ENCODE measurements around the gene TRAF3.

TRAF3 gene

GRCh38 chr14:102908766-102909455 is 131.7 kb downstream of the TRAF3 start:
- Histone ChIP-seq H3K9me3 (no peaks in the 10 kb centered on the region), H3K4me1 (no peaks in the 10 kb centered on the region), H3K4me3 (ENCODE audit: low read depth, low read length) (no peak overlapping the region), H3K27me3 (no peaks in the 10 kb centered on the region), H3K36me3 (peaks cover 12% of the 10 kb centered on the region)
- no peak for TF ChIP-seq CTCF (IDR thresholded peaks at IDR 0.05; ENCODE audit: low read depth, low read length)
- DNase-seq = no peak

DNA sequence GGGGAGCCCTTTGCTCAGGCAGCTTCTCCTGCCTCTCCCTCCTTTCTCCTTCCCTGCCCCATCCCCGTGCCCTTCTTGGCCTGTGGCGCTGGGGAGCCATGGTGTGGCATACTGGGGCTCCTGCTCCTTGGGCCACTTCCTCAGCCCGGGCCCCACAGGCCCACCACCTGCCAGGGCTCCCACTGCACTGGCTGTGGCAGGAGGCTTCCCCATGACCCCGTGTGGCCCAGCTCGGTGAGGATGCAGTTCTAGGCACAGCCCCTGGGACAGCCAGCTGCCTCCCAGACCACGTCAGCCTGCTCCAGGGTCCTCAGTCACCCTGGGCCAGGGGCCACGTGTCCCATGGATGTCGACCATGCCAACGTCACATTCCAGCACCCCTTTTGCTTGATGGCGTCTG is 132.2 kb downstream of the TRAF3 start:
- Histone ChIP-seq H3K9me3 (no peaks in the 10 kb centered on the region), H3K36me3 (peaks cover 12% of the 10 kb centered on the region), H3K4me3 (ENCODE audit: low read depth, low read length) (no peak overlapping the region), H3K27me3 (no peaks in the 10 kb centered on the region), H3K4me1 (no peaks in the 10 kb centered on the region)
- no peak for DNase-seq
- TF ChIP-seq CTCF (IDR thresholded peaks at IDR 0.05; ENCODE audit: low read depth, low read length) = no peak

- no peak overlapping the region for H3K4me3 ChIP-seq (ENCODE audit: low read depth, low read length)
- DNase-seq = no peak
- H3K4me1 ChIP-seq = no peaks in the 10 kb centered on the region
- TF ChIP-seq CTCF (IDR thresholded peaks at IDR 0.05; ENCODE audit: low read depth, low read length) = no peak
- peaks cover 12% of the 10 kb centered on the region for H3K36me3 ChIP-seq
- no peaks in the 10 kb centered on the region for H3K9me3 ChIP-seq
- no peaks in the 10 kb centered on the region for H3K27me3 ChIP-seq
Observed at GRCh38 chr14:102909911-102910310, 132.7 kb downstream of the TRAF3 start.

DNA sequence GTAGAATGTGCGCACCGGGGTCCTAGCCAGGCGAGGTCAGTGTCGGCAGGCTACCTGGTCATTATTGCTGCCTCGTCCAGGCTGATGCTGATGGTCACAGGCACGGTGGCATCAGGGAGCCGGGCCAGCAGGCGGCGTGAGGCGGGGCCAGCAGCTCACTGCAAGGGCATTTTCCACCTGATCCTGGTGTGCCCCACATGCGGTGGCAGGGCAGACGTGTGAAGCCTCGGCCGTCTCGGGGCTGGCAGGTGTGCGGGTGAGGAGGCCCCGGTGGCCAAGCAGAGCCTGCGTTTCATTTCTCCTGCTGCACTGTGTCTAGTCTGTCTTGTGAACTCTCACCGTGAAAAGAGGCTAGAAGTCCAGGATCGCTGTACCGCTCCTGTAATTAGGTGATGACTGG is 133.2 kb downstream of the TRAF3 start:
- no peak for TF ChIP-seq CTCF (IDR thresholded peaks at IDR 0.05; ENCODE audit: low read depth, low read length)
- H3K9me3 ChIP-seq = no peaks in the 10 kb centered on the region

DNA sequence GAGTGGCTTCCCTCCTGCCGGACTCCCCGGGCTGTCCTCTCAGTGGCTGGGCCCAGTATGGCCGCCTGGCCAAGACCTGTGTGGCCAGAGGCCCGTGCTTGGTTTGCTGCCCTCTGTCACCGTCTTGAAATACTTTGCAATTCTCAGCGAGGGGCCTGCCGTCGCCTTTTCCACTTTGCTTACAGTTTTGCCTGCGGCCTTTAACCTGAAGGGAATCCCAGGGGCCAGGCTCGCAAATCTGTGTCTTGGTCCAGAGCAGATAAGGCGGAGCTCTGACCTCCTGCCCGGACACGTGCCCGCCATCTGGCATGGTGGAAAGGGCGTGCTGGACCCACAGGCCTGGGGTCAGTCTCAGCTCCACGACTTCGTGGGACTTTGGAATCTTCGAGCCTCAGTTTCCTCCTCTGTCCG is 134.3 kb downstream of the TRAF3 start:
- Histone ChIP-seq H3K4me3 (ENCODE audit: low read depth, low read length) (no peak overlapping the region), H3K4me1 (no peaks in the 10 kb centered on the region), H3K36me3 (peaks cover 9% of the 10 kb centered on the region), H3K9me3 (no peaks in the 10 kb centered on the region), H3K27me3 (no peaks in the 10 kb centered on the region)
- TF ChIP-seq CTCF (IDR thresholded peaks at IDR 0.05; ENCODE audit: low read depth, low read length) = no peak
- DNase-seq = no peak

More for the DNA sequence above, 133.2 kb downstream of the TRAF3 start:
- Histone ChIP-seq H3K4me1 (no peaks in the 10 kb centered on the region), H3K27me3 (no peaks in the 10 kb centered on the region), H3K4me3 (ENCODE audit: low read depth, low read length) (no peak overlapping the region), H3K36me3 (peaks cover 12% of the 10 kb centered on the region)
- no peak for DNase-seq

DNA sequence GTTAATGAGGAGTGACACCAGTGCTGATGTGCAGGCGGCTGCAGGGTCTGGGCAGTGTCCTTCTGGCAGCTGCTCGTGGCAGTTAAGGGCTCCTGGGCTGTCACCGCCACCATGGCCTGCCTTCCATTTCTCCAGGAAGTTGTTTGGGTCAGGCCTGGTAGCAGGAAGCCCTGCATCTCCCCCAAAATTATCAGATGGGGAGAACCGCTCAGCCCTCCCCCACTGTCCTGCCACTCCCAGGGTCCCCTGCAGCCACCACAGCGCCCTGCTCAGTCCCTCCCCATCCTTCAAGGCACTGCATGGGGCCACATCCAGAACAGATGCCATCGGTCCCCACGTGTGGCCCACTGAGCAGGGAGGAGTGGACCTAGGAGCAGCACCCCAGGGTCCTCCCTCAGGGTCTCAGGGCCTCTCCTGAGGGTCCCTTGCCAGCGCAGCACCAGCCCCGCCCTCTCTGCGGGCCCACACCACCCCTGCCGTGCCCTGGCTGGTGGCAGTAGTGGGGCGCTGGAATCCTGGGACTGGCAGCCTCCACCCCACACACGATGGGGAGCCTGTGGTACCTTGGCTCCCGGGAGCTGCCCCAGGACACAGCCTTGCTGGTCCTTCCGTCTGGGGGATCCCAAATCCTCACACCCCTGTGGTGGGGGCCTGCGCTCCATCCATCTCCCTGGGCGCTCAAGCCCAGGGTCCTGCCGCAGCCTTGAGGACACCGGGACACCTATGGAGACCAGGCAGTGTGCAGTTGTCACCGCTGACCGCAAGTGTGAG is 134.9 kb downstream of the TRAF3 start:
- Histone ChIP-seq H3K4me3 (ENCODE audit: low read depth, low read length) (no peak overlapping the region), H3K36me3 (peaks cover 2% of the 10 kb centered on the region; the same call in 1 of the 2 replicates), H3K4me1 (no peaks in the 10 kb centered on the region), H3K9me3 (no peaks in the 10 kb centered on the region), H3K27me3 (no peaks in the 10 kb centered on the region)
- no peak for TF ChIP-seq CTCF (IDR thresholded peaks at IDR 0.05; ENCODE audit: low read depth, low read length)
- DNase-seq = no peak

Data from BE2C (cell line).